DND-41 (cell line): Measurements from ENCODE around the gene ADAMTS12.

Experiments used
- ATAC-seq: fragments of 200-7000 bp; cut with Tn5 transposase; 3 replicates; pipeline ENCODE4 v1.9.1; 2021; ENCODE audit warnings: low read depth; ENCODE audit not compliant: insufficient read depth
- DNase-seq: peaks from one replicate; pipeline ENCODE4 v3.0.0-alpha.2; 2020
- H2AFZ ChIP-seq: 2 replicates; pipeline ENCODE4 v1.6.0; 2012; ENCODE audit warnings: low read depth, low read length
- H3K27ac ChIP-seq: 2 replicates; pipeline ENCODE4 v1.5.1; 2012; ENCODE audit warnings: low read length, inconsistent platforms
- H3K27me3 ChIP-seq: fragments of 200-600 bp; sonication (generic); 2 replicates; pipeline ENCODE4 v1.6.0; 2012; ENCODE audit warnings: low read length, mild to moderate bottlenecking, inconsistent platforms; ENCODE audit not compliant: insufficient read depth, poor library complexity
- H3K36me3 ChIP-seq: 2 replicates; pipeline ENCODE4 v1.5.1; 2012; ENCODE audit warnings: low read length, inconsistent platforms; ENCODE audit not compliant: insufficient read depth
- H3K4me1 ChIP-seq: 2 replicates; pipeline ENCODE4 v1.5.1; 2012; ENCODE audit warnings: mild to moderate bottlenecking, low read length; ENCODE audit not compliant: insufficient read depth
- H3K4me2 ChIP-seq: 2 replicates; pipeline ENCODE4 v1.6.0; 2012; ENCODE audit warnings: mild to moderate bottlenecking, moderate library complexity, low read length, inconsistent platforms; ENCODE audit not compliant: insufficient read depth
- H3K4me3 ChIP-seq, 2 experiments: fragments of 200-600 bp in 1 of 2; shearing (Covaris generic) in 1 of 2; 2 replicates each; pipeline ENCODE4 v1.5.1; 2012 to 2016; ENCODE audit warnings: inconsistent platforms in 2 of 2, low read length in 2 of 2, mild to moderate bottlenecking in 2 of 2, low read depth in 1 of 2, moderate library complexity in 1 of 2
- H3K79me2 ChIP-seq: 2 replicates; pipeline ENCODE4 v1.6.0; 2012; ENCODE audit warnings: low read length, inconsistent platforms; ENCODE audit not compliant: insufficient read depth
- H3K9ac ChIP-seq: 2 replicates; pipeline ENCODE4 v1.6.0; 2012; ENCODE audit warnings: low read depth, mild to moderate bottlenecking, inconsistent platforms, low read length, moderate library complexity
- H3K9me3 ChIP-seq: 2 replicates; pipeline ENCODE4 v1.5.1; 2012; ENCODE audit warnings: low read length, moderate library complexity, mild to moderate bottlenecking, inconsistent platforms; ENCODE audit not compliant: insufficient read depth, severe bottlenecking
- H4K20me1 ChIP-seq: 2 replicates; pipeline ENCODE4 v1.6.0; 2012; ENCODE audit warnings: low read length; ENCODE audit not compliant: insufficient read depth
- EZH2 ChIP-seq: IDR thresholded peaks from 3 replicates; pipeline ENCODE4 v1.6.1; 2012; ENCODE audit warnings: borderline replicate concordance, low read depth, mild to moderate bottlenecking, moderate library complexity, low read length, inconsistent platforms; ENCODE audit not compliant: severe bottlenecking
- TF ChIP-seq, protein P1 (sequence below): IDR thresholded peaks from 2 replicates; pipeline ENCODE4 v1.5.1; 2012; ENCODE audit warnings: borderline replicate concordance, low read length, moderate library complexity, mild to moderate bottlenecking; ENCODE audit not compliant: poor library complexity, severe bottlenecking; ENCODE audit errors: extremely low read depth

The ADAMTS12 gene

DNA sequence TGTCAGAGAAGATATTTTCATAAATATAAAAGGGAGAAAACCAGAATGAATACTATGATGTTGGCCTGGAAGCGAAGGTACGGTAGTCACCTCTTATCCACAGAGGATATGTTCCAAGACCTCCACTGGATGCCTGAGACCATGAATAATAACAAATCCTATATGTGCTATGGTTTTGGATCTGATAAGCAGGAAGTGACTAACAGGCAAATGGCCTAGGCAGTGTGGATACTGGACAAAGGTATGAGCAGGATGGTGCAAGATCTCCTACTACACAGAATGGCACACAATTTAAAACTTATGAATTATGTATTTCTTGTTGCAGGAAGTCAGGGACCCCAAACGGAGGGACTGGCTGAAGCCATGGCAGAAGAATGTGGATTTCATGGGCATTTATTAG lies 48.2 kb downstream of the ADAMTS12 start:
- H3K4me1 ChIP-seq = no peaks in the 10 kb centered on the region
- H3K9ac ChIP-seq = no peak overlapping the region
- no peaks in the 10 kb centered on the region for H4K20me1 ChIP-seq
- H2AFZ ChIP-seq = no peak overlapping the region
- H3K79me2 ChIP-seq = no peaks in the 10 kb centered on the region
- H3K4me3 ChIP-seq = no peak overlapping the region
- H3K9me3 ChIP-seq = peaks cover 3% of the 10 kb centered on the region
- DNase-seq (no peak), ATAC-seq (no peak)
- H3K27me3 ChIP-seq = no peaks in the 10 kb centered on the region
- H3K27ac ChIP-seq = no peak overlapping the region
- TF ChIP-seq, protein P1, sequence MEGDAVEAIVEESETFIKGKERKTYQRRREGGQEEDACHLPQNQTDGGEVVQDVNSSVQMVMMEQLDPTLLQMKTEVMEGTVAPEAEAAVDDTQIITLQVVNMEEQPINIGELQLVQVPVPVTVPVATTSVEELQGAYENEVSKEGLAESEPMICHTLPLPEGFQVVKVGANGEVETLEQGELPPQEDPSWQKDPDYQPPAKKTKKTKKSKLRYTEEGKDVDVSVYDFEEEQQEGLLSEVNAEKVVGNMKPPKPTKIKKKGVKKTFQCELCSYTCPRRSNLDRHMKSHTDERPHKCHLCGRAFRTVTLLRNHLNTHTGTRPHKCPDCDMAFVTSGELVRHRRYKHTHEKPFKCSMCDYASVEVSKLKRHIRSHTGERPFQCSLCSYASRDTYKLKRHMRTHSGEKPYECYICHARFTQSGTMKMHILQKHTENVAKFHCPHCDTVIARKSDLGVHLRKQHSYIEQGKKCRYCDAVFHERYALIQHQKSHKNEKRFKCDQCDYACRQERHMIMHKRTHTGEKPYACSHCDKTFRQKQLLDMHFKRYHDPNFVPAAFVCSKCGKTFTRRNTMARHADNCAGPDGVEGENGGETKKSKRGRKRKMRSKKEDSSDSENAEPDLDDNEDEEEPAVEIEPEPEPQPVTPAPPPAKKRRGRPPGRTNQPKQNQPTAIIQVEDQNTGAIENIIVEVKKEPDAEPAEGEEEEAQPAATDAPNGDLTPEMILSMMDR = no peak
- TF ChIP-seq EZH2 = no peak
- H3K36me3 ChIP-seq = no peaks in the 10 kb centered on the region
- H3K4me2 ChIP-seq = no peak overlapping the region

GRCh38 chr5:33842456-33842855 lies 49.3 kb downstream of the ADAMTS12 start:
- Histone ChIP-seq H3K4me3 (no peak overlapping the region), H2AFZ (no peak overlapping the region), H3K9ac (no peak overlapping the region), H3K79me2 (no peaks in the 10 kb centered on the region), H3K4me2 (no peak overlapping the region), H4K20me1 (no peaks in the 10 kb centered on the region), H3K36me3 (no peaks in the 10 kb centered on the region), H3K27me3 (no peaks in the 10 kb centered on the region), H3K4me1 (no peaks in the 10 kb centered on the region), H3K9me3 (peaks cover 3% of the 10 kb centered on the region), H3K27ac (no peak overlapping the region)
- no peak for TF ChIP-seq EZH2
- TF ChIP-seq, protein P1 = no peak
- no peak for ATAC-seq
- DNase-seq = no peak

- no peaks in the 10 kb centered on the region for H3K4me1 ChIP-seq
- H2AFZ ChIP-seq = no peak overlapping the region
- H3K27ac ChIP-seq = no peak overlapping the region
- peaks cover 3% of the 10 kb centered on the region for H3K9me3 ChIP-seq
- H3K9ac ChIP-seq = no peak overlapping the region
- H3K27me3 ChIP-seq = no peaks in the 10 kb centered on the region
- H3K36me3 ChIP-seq = no peaks in the 10 kb centered on the region
- ATAC-seq = no peak
- H3K4me3 ChIP-seq = no peak overlapping the region
- TF ChIP-seq, protein P1 = no peak
- no peak for TF ChIP-seq EZH2
- DNase-seq = no peak
- no peak overlapping the region for H3K4me2 ChIP-seq
- H4K20me1 ChIP-seq = no peaks in the 10 kb centered on the region
- no peaks in the 10 kb centered on the region for H3K79me2 ChIP-seq
Measured at GRCh38 chr5:33841891-33842290, 49.9 kb downstream of the ADAMTS12 start.
